ENCODE data around the gene KLF11.

The KLF11 gene

GRCh38 chr2:10043256-10043905 lies at the start of gene KLF11:
Gene KLF11 (plus strand): TSS chr2:10043550. CDS start chr2:10043717, 167 bp downstream.
- Histone ChIP-seq H3K27me3 (no peaks in the 10 kb centered on the region), H3K9me3 (replicated peaks in 1 of 11) (peaks cover 0 to 19% (median 16%) of the 10 kb centered on the region in 11 experiments; a peak in 20 of 22 replicates), H3K4me2 (peak within 1 kb of the TSS; percentile 85 to 96 (median 94)), H3K4me3 (peak within 1 kb of the TSS; percentile 68 to 81 (median 70)), H3K4me1 (peaks cover 17 to 42% (median 34%) of the 10 kb centered on the region in 10 experiments), H3K27ac (peak within 1 kb of the TSS; percentile 92 to 99 (median 96)), H3K36me3 (peaks cover 12 to 32% (median 25%) of the 10 kb centered on the region in 11 experiments), H4K20me1 (peaks cover 10 to 43% (median 28%) of the 10 kb centered on the region in 11 experiments; a peak in 14 of 22 replicates), H3K9ac (peak within 1 kb of the TSS; percentile 88 to 98 (median 92))
- no peak for TF ChIP-seq Cebpa-rat (IDR thresholded peaks at IDR 0.05)

- no peak for TF ChIP-seq Cebpa-rat (IDR thresholded peaks at IDR 0.05)
- H3K27ac ChIP-seq, result no peak overlapping the region
- H3K4me1 ChIP-seq, result peaks cover 13 to 33% (median 15%) of the 10 kb centered on the region in 10 experiments
- H3K27me3 ChIP-seq, result no peaks in the 10 kb centered on the region
- H3K9me3 ChIP-seq (replicated peaks in 1 of 11), result no peaks in the 10 kb centered on the region
- no peak overlapping the region for H3K4me3 ChIP-seq
- H4K20me1 ChIP-seq, result no peaks in the 10 kb centered on the region
- no peaks in the 10 kb centered on the region for H3K36me3 ChIP-seq
- H3K4me2 ChIP-seq, result no peak overlapping the region
- no peak overlapping the region for H3K9ac ChIP-seq
Observed at GRCh38 chr2:9994462-9994861, 48.9 kb upstream of the KLF11 start.

GRCh38 chr2:9995059-9995458 lies 48.3 kb upstream of the KLF11 start:
- no peak for TF ChIP-seq Cebpa-rat (IDR thresholded peaks at IDR 0.05)
- H3K9me3 ChIP-seq (replicated peaks in 1 of 11), result no peaks in the 10 kb centered on the region
- no peak overlapping the region for H3K4me3 ChIP-seq
- H3K36me3 ChIP-seq, result no peaks in the 10 kb centered on the region
- H3K27me3 ChIP-seq, result no peaks in the 10 kb centered on the region
- H3K27ac ChIP-seq, result no peak overlapping the region
- no peaks in the 10 kb centered on the region for H4K20me1 ChIP-seq
- H3K4me2 ChIP-seq, result no peak overlapping the region
- H3K9ac ChIP-seq, result no peak overlapping the region
- peaks cover 13 to 27% (median 15%) of the 10 kb centered on the region in 10 experiments for H3K4me1 ChIP-seq

GRCh38 chr2:9996321-9996720 lies 47.0 kb upstream of the KLF11 start:
- Histone ChIP-seq H3K4me1 (peaks cover 12 to 21% (median 14%) of the 10 kb centered on the region in 10 experiments), H3K27me3 (no peaks in the 10 kb centered on the region), H3K9ac (no peak overlapping the region), H3K36me3 (no peaks in the 10 kb centered on the region), H4K20me1 (no peaks in the 10 kb centered on the region), H3K9me3 (replicated peaks in 1 of 11) (no peaks in the 10 kb centered on the region), H3K4me3 (no peak overlapping the region), H3K27ac (no peak overlapping the region), H3K4me2 (no peak overlapping the region)
- no peak for TF ChIP-seq Cebpa-rat (IDR thresholded peaks at IDR 0.05)

- Histone ChIP-seq H4K20me1 (no peaks in the 10 kb centered on the region), H3K4me1 (peaks cover 0 to 22% (median 15%) of the 10 kb centered on the region in 10 experiments; a peak in 14 of 20 replicates), H3K27me3 (no peaks in the 10 kb centered on the region), H3K4me3 (no peak overlapping the region), H3K9ac (no peak overlapping the region), H3K27ac (no peak overlapping the region), H3K4me2 (no peak overlapping the region), H3K9me3 (replicated peaks in 1 of 11) (no peaks in the 10 kb centered on the region), H3K36me3 (no peaks in the 10 kb centered on the region)
- no peak for TF ChIP-seq Cebpa-rat (IDR thresholded peaks at IDR 0.05)
Observed at GRCh38 chr2:9997936-9998335, 45.4 kb upstream of the KLF11 start.

- H3K27ac ChIP-seq, result no peak overlapping the region
- no peaks in the 10 kb centered on the region for H4K20me1 ChIP-seq
- no peaks in the 10 kb centered on the region for H3K9me3 ChIP-seq (replicated peaks in 1 of 11)
- no peak overlapping the region for H3K9ac ChIP-seq
- H3K36me3 ChIP-seq, result no peaks in the 10 kb centered on the region
- H3K4me2 ChIP-seq, result no peak overlapping the region
- no peak overlapping the region for H3K4me3 ChIP-seq
- TF ChIP-seq Cebpa-rat (IDR thresholded peaks at IDR 0.05), result no peak
- peaks cover 0 to 26% (median 15%) of the 10 kb centered on the region in 10 experiments; a peak in 14 of 20 replicates for H3K4me1 ChIP-seq
- H3K27me3 ChIP-seq, result no peaks in the 10 kb centered on the region
Observed at GRCh38 chr2:9998916-9999654, 44.3 kb upstream of the KLF11 start.

- Histone ChIP-seq H3K4me1 (peaks cover 0 to 26% (median 15%) of the 10 kb centered on the region in 10 experiments; a peak in 14 of 20 replicates), H3K4me2 (no peak overlapping the region), H3K9me3 (replicated peaks in 1 of 11) (no peaks in the 10 kb centered on the region), H3K9ac (no peak overlapping the region), H3K4me3 (no peak overlapping the region), H4K20me1 (no peaks in the 10 kb centered on the region), H3K27me3 (no peaks in the 10 kb centered on the region), H3K36me3 (no peaks in the 10 kb centered on the region), H3K27ac (no peak overlapping the region)
- no peak for TF ChIP-seq Cebpa-rat (IDR thresholded peaks at IDR 0.05)
Observed at GRCh38 chr2:9999693-10000092, 43.7 kb upstream of the KLF11 start.

- Histone ChIP-seq H3K27ac (peak overlapping the region in 1 of 11 experiments; percentile 61; a peak in 2 of 22 replicates), H3K4me3 (no peak overlapping the region), H3K27me3 (no peaks in the 10 kb centered on the region), H3K9me3 (replicated peaks in 1 of 11) (peaks cover 0 to 1% (median 0%) of the 10 kb centered on the region in 11 experiments; a peak in 2 of 22 replicates), H3K9ac (no peak overlapping the region), H3K36me3 (no peaks in the 10 kb centered on the region), H3K4me1 (peaks cover 0 to 26% (median 16%) of the 10 kb centered on the region in 10 experiments; a peak in 15 of 20 replicates), H4K20me1 (no peaks in the 10 kb centered on the region), H3K4me2 (no peak overlapping the region)
- no peak for TF ChIP-seq Cebpa-rat (IDR thresholded peaks at IDR 0.05)
Observed at GRCh38 chr2:10000541-10000940, 42.8 kb upstream of the KLF11 start.

GRCh38 chr2:10001586-10001985 lies 41.8 kb upstream of the KLF11 start:
- Histone ChIP-seq H3K27me3 (no peaks in the 10 kb centered on the region), H3K36me3 (no peaks in the 10 kb centered on the region), H3K4me3 (no peak overlapping the region), H3K4me2 (peak overlapping the region in 6 of 11 experiments; percentile 29 to 66 (median 46); a peak in 10 of 22 replicates), H3K4me1 (peaks cover 2 to 29% (median 17%) of the 10 kb centered on the region in 10 experiments), H3K9me3 (replicated peaks in 1 of 11) (peaks cover 8 to 11% (median 10%) of the 10 kb centered on the region in 11 experiments; a peak in 18 of 22 replicates), H4K20me1 (no peaks in the 10 kb centered on the region), H3K9ac (no peak overlapping the region), H3K27ac (peak overlapping the region in 6 of 11 experiments; percentile 6 to 61 (median 34); a peak in 8 of 22 replicates)
- TF ChIP-seq Cebpa-rat (IDR thresholded peaks at IDR 0.05), result peak in 1 of 11 experiments; percentile 74; a peak in 2 of 22 replicates
